Peyer's patch (tissue), 4 donors: ENCODE data around the gene HMX2.

Experiments
- CTCF ChIP-seq, 6 experiments: fragments of 450-650 bp in 4 of 6; fragments of 200-600 bp in 2 of 6; sonication (generic) in 1 of 6; IDR thresholded peaks; one replicate each; pipeline ENCODE4 v1.5.1; 2017 to 2019; ENCODE audit warnings: antibody characterized with exemption in 6 of 6, mild to moderate bottlenecking in 3 of 6, moderate library complexity in 1 of 6
- POLR2A ChIP-seq, 2 donors: fragments of 450-650 bp; IDR thresholded peaks; one replicate each; pipeline ENCODE4 v1.5.1; 2017; ENCODE audit warnings: antibody characterized with exemption in 2 of 2, mild to moderate bottlenecking in 2 of 2, moderate library complexity in 2 of 2

GRCh38 chr10:123194056-123194455 is 46.1 kb downstream of the HMX2 start:
- TF ChIP-seq CTCF (IDR thresholded peaks at IDR 0.05) (no peak), POLR2A (IDR thresholded peaks at IDR 0.05) (no peak)
